ENCODE measurements around the gene GDF10. TPM values are rescaled to one million over a fixed set of nuclear protein-coding genes. Genes with fewer than 3 reads are reported as not detected.

The GDF10 gene
- total and polyA plus RNA-seq, 3 donors from 2014 or later: 17.7 to 47.3 (median 34.4) TPM

- no peak for DNase-seq
- Histone ChIP-seq H3K4me1 (no peaks in the 10 kb centered on the region), H3K27me3 (no peaks in the 10 kb centered on the region), H3K4me3 (no peak overlapping the region), H3K27ac (no peak overlapping the region), H3K9me3 (no peaks in the 10 kb centered on the region), H3K36me3 (ENCODE audit: low read depth, missing control alignments) (no peaks in the 10 kb centered on the region)
- intact Hi-C loops (cut with DNase I; ENCODE audit: low total_unique reads): no loop called here
- 82 to 83% methylated on average over 4 of the region's 4 CpGs for WGBS, 2 donors
- TF ChIP-seq CTCF (IDR thresholded peaks at IDR 0.05) (no peak), POLR2A (IDR thresholded peaks at IDR 0.05) (no peak)
These were observed 17.3 kb downstream of the GDF10 start for GRCh38 chr10:47317251-47317650.

- H3K36me3 ChIP-seq (ENCODE audit: low read depth, missing control alignments): no peaks in the 10 kb centered on the region
- H3K9me3 ChIP-seq: no peaks in the 10 kb centered on the region
- H3K4me3 ChIP-seq: peak overlapping the region; percentile 20 to 32
- no peaks in the 10 kb centered on the region for H3K4me1 ChIP-seq
- TF ChIP-seq POLR2A (IDR thresholded peaks at IDR 0.05) (no peak), CTCF (IDR thresholded peaks at IDR 0.05) (no peak)
- no peaks in the 10 kb centered on the region for H3K27me3 ChIP-seq
- intact Hi-C loops (cut with DNase I; ENCODE audit: low total_unique reads): no loop called here
- 62 to 76% methylated on average over 9 of the region's 9 CpGs for WGBS, 2 donors
- DNase-seq: peak; percentile 77
- H3K27ac ChIP-seq: no peak overlapping the region
These were observed 18.7 kb downstream of the GDF10 start for GRCh38 chr10:47318706-47319105.

GRCh38 chr10:47319784-47320183 is 19.8 kb downstream of the GDF10 start:
- Histone ChIP-seq H3K4me3 (no peak overlapping the region), H3K36me3 (ENCODE audit: low read depth, missing control alignments) (no peaks in the 10 kb centered on the region), H3K27me3 (no peaks in the 10 kb centered on the region), H3K9me3 (no peaks in the 10 kb centered on the region), H3K4me1 (no peaks in the 10 kb centered on the region), H3K27ac (no peak overlapping the region)
- DNase-seq: no peak
- TF ChIP-seq CTCF (IDR thresholded peaks at IDR 0.05): no peak
- 91 to 92% methylated on average over 3 to 8 of the region's 8 CpGs for WGBS, 2 donors
- intact Hi-C loops (cut with DNase I; ENCODE audit: low total_unique reads): no loop called here

- Histone ChIP-seq H3K27ac (no peak overlapping the region), H3K27me3 (no peaks in the 10 kb centered on the region), H3K9me3 (no peaks in the 10 kb centered on the region), H3K4me1 (no peaks in the 10 kb centered on the region), H3K36me3 (ENCODE audit: low read depth, missing control alignments) (no peaks in the 10 kb centered on the region), H3K4me3 (no peak overlapping the region)
- WGBS, 2 donors: 65 to 78% methylated on average over 6 of the region's 6 CpGs
- intact Hi-C loops (cut with DNase I; ENCODE audit: low total_unique reads): no loop called here
- no peak for TF ChIP-seq POLR2A (IDR thresholded peaks at IDR 0.05)
- TF ChIP-seq CTCF (IDR thresholded peaks at IDR 0.05): no peak
- DNase-seq: no peak
These were observed 20.8 kb downstream of the GDF10 start for GRCh38 chr10:47320812-47321211.

GRCh38 chr10:47321521-47322195 is 21.7 kb downstream of the GDF10 start:
- 85 to 90% methylated on average over 7 to 8 of the region's 8 CpGs for WGBS, 2 donors
- no peak overlapping the region for H3K4me3 ChIP-seq
- no peak for DNase-seq
- TF ChIP-seq POLR2A (IDR thresholded peaks at IDR 0.05) (no peak), CTCF (IDR thresholded peaks at IDR 0.05) (no peak)
- no peak overlapping the region for H3K27ac ChIP-seq
- H3K4me1 ChIP-seq: no peaks in the 10 kb centered on the region
- intact Hi-C loops (cut with DNase I; ENCODE audit: low total_unique reads): no loop called here
- H3K36me3 ChIP-seq (ENCODE audit: low read depth, missing control alignments): no peaks in the 10 kb centered on the region
- H3K9me3 ChIP-seq: no peaks in the 10 kb centered on the region
- no peaks in the 10 kb centered on the region for H3K27me3 ChIP-seq

Measured in testis (tissue), 3 donors.